ENCODE results near the gene COG1. TPM values are rescaled to one million over a fixed set of nuclear protein-coding genes. Genes with fewer than 3 reads are reported as not detected.

COG1 gene
- polyA plus RNA-seq, 2 of the 4 experiments (the other 2 are of a cell fraction), result 19.5 to 26.0 TPM

DNA sequence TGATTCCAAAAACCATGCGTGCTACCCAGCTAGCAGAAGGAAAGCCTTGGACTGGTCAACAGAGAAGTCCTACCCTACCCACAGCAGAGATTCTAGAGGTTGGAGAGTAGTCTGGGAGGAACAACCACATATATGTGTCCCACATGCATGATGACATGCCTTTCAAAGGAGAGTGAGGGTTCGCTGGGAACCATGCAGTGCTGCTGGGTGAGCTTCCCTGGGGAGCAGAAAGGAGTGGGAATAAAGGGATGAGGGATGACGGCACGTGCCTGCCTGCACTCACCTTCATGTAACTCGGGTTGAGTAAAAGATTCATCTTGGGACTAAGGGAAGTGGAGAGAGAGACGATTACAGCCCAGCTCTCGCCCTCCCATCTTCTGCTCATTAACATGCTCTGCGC lies 59.0 kb downstream of the COG1 start:
- no peak for FAIRE-seq
- no peaks in the 10 kb centered on the region for H3K9me3 ChIP-seq
- H3K4me2 ChIP-seq, result no peak overlapping the region
- ATAC-seq, result no peak
- H3K27ac ChIP-seq, result no peak overlapping the region
- DNase-seq (ENCODE audit: low read depth in 1 of 2, low spot score in 1 of 2), result no peak
- CTCF ChIA-PET, result interaction anchor here (1.1 to 24.4 kb wide), 6 partner anchors 15 to 692 kb away, joined by 3 to 975 read pairs (median 38); no protein-coding TSS in a partner anchor
- no peak overlapping the region for H3K4me3 ChIP-seq
- TF ChIP-seq HOXB13 (CRISPR knock-in tag; IDR thresholded peaks at IDR 0.05; ENCODE audit: low read depth) (no peak), MAX (IDR thresholded peaks at IDR 0.05) (no peak)
- H3K4me1 ChIP-seq, result no peaks in the 10 kb centered on the region
- POLR2A ChIA-PET, result interaction anchor here (0.6 kb wide), 1 partner anchor 383 kb away, joined by 5 read pairs; no protein-coding TSS in a partner anchor
- whole genome bisulfite sequencing (ENCODE audit: missing lambda C conversion rate), result 76% methylated on average over 8 of the region's 8 CpGs

- ATAC-seq, result peak; percentile 82 to 90
- peak; percentile 62 to 74 for DNase-seq (ENCODE audit: low read depth in 1 of 2, low spot score in 1 of 2)
- POLR2A ChIA-PET, result no interaction called here
- WGBS (ENCODE audit: missing lambda C conversion rate), result 1% methylated on average over 8 of the region's 8 CpGs
- peak overlapping the region in 1 of 2 experiments; percentile 11; a peak in 1 of 6 replicates for H3K27ac ChIP-seq
- no peaks in the 10 kb centered on the region for H3K4me1 ChIP-seq
- CTCF ChIA-PET, result interaction anchor here (0.5 to 24.4 kb wide), 79 partner anchors 9 to 944 kb away, joined by 3 to 975 read pairs (median 5); partner anchors contain the start of genes CDC42EP4 and COG1
- H3K9me3 ChIP-seq, result no peaks in the 10 kb centered on the region
- no peak overlapping the region for H3K4me3 ChIP-seq
- peak; percentile 94 for FAIRE-seq
- TF ChIP-seq CHD4 (IDR thresholded peaks at IDR 0.05; ENCODE audit: borderline replicate concordance) (no peak), NFE2L2 (conservative IDR thresholded peaks at IDR 0.05; ENCODE audit: low read length) (no peak), RARB (CRISPR knock-in tag; IDR thresholded peaks at IDR 0.05) (no peak), RAD21 (conservative IDR thresholded peaks at IDR 0.05 in 1 of 2, IDR thresholded peaks at IDR 0.05 in 1 of 2) (peak; percentile 100), CBX2 (IDR thresholded peaks at IDR 0.05; ENCODE audit: borderline replicate concordance, low read depth) (no peak), MAFK (IDR thresholded peaks at IDR 0.05; ENCODE audit: partially characterized antibody) (peak; percentile 20), GATA3 (IDR thresholded peaks at IDR 0.05; ENCODE audit: borderline replicate concordance) (peak; percentile 59; the same call in 1 of the 2 replicates), MAZ (IDR thresholded peaks at IDR 0.05; ENCODE audit: borderline replicate concordance, low read depth, low read length) (no peak), PBX3 (IDR thresholded peaks at IDR 0.05) (no peak), ZC3H11A (IDR thresholded peaks at IDR 0.05) (no peak), EP300 (IDR thresholded peaks at IDR 0.05) (no peak), SMC3 (IDR thresholded peaks at IDR 0.05) (peak; percentile 100)
- TF ChIP-seq, protein P1, sequence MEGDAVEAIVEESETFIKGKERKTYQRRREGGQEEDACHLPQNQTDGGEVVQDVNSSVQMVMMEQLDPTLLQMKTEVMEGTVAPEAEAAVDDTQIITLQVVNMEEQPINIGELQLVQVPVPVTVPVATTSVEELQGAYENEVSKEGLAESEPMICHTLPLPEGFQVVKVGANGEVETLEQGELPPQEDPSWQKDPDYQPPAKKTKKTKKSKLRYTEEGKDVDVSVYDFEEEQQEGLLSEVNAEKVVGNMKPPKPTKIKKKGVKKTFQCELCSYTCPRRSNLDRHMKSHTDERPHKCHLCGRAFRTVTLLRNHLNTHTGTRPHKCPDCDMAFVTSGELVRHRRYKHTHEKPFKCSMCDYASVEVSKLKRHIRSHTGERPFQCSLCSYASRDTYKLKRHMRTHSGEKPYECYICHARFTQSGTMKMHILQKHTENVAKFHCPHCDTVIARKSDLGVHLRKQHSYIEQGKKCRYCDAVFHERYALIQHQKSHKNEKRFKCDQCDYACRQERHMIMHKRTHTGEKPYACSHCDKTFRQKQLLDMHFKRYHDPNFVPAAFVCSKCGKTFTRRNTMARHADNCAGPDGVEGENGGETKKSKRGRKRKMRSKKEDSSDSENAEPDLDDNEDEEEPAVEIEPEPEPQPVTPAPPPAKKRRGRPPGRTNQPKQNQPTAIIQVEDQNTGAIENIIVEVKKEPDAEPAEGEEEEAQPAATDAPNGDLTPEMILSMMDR (IDR thresholded peaks at IDR 0.05), result peak; percentile 100
- no peak overlapping the region for H3K4me2 ChIP-seq
Observed at GRCh38 chr17:73255671-73256181, 62.9 kb downstream of the COG1 start.

DNA sequence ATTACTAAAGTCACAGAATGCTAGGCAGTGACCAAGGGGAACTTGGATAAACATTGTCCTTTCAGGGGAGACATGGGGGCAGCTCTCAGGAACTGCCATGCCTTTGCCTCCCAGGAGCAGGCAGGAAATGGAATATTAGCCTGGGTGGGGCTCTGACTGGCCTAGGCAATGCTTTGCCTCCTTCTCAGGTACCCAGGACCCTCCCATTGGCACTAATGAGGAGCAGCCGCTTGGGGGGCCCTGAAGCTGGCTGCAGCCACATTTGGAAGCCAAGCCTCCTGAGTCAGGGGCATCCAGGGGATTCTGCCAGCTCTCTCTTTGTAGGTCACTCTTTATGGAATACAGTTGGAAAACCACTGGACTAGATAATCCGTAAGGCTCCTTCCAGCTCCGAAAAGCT lies 63.4 kb downstream of the COG1 start:
- Histone ChIP-seq H3K4me3 (no peak overlapping the region), H3K4me1 (no peaks in the 10 kb centered on the region), H3K4me2 (no peak overlapping the region), H3K9me3 (no peaks in the 10 kb centered on the region), H3K27ac (peak overlapping the region in 1 of 2 experiments; percentile 11; a peak in 1 of 6 replicates)
- TF ChIP-seq NR3C1 (IDR thresholded peaks at IDR 0.05) (no peak), HDAC2 (IDR thresholded peaks at IDR 0.05) (no peak), FOSB (CRISPR knock-in tag; IDR thresholded peaks at IDR 0.05) (no peak), KDM1A (IDR thresholded peaks at IDR 0.05; ENCODE audit: low read depth) (no peak), CBX2 (IDR thresholded peaks at IDR 0.05; ENCODE audit: borderline replicate concordance, low read depth) (no peak), MAX (IDR thresholded peaks at IDR 0.05) (no peak)
- ChIA-PET POLR2A (no interaction called here), CTCF (interaction anchor here (0.7 to 24.4 kb wide), 43 partner anchors 10 to 943 kb away, joined by 3 to 975 read pairs (median 6); partner anchors contain the start of genes CDC42EP4 and COG1)
- no peak for FAIRE-seq
- 83% methylated on average over 3 of the region's 3 CpGs for WGBS (ENCODE audit: missing lambda C conversion rate)
- DNase-seq (ENCODE audit: low read depth in 1 of 2, low spot score in 1 of 2), result no peak
- peak in 1 of 2 experiments; percentile 10; a peak in 2 of 6 replicates for ATAC-seq

All from A549 (cell line).